Activated naive CD4-positive, alpha-beta T cell treated with Interleukin-2 at 50 U/mL for 16 hours (primary cell): ENCODE results near the gene COMP.

ENCODE experiments used
- DNase-seq: peaks from one replicate; pipeline ENCODE4 v3.0.0-alpha.2; 2020

Gene COMP

DNA sequence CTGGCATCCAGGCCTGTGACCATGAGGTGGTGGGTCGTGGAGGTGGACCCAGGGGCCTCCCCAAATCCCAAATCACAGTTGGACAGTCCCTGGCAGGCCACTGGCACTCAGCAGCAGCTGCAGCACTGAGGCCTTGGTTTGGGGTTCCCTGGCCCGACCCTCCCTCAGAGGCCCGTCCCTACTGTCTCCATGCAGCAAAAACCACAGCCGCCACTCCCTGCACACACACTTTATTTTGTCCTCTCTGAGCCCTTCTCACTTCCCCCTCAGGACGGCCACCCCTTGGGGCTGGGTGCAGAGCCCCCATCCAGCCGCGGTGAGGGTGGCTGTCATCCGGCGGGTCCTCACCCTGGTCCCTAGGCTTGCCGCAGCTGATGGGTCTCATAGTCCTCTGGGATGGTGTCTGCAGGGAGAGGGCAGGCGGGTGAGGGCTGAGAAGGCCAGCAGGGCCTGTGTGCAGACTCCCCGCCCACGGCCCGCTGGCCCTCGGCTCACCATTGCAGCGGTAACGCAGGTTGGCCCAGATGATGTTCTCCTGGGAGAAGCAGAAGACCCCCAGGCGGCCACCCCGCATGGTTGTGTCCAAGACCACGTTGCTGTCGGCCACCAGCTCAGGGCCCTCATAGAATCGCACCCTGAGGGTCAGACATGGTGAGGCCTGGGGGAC is 8.4 kb downstream of the COMP start:
- no peak for DNase-seq

DNA sequence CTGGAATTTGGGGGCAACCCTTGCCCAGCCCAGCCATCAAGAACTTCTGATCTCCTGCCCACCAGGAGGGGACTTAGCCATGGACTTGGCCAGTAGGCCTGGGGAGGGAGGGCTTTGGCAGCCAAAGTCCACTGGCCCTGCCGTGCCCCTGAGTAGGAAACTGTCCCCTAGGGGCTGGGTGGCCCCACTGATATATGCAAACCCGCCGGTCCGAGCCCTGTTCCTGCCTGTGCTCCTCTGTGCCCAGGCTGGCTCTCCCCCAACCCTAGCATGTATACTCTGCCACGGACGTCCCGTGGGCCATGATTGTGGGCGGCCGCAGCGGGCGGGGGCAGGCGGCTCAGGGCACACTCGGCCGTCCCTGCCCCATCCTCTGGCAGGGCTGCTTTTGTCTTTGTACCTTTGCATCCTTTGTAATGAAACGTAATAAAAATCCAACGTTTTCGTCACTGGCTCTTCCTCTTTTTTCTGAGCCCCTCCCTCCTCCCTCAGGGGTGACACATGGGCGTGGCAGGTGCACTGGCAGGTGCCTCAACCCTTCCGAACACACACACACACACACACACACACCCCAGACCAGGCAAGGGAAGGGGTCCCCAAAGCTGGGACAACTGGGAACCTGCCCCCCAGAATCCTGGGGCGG is 9.1 kb downstream of the COMP start:
- no peak for DNase-seq

DNA sequence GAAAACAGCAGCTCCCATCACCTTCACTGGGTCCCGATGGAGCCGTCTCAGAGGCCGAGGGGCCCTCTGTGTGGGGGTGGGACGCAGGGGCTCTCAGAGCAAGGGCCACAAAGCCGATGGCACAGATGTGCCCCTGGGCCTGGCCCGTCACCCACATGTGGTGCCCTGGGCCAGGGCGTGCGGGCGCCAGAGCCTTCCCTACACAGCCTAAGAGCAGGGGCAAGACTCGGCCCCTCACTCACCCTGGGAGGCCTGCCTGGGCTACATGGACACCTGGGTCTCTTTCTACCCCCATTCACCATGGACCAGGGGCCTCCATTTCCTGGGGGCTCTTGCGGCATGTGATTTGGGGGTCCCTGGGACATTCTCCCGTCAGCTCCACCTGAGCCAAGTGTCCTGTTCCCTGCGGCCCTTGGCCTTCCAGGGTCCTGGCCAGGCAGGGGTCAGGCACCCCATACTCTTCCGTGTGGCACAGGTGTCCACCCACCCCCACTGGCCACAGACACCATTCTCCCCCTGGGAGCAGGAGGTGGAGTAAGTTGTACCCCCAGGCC is 10.0 kb downstream of the COMP start:
- no peak for DNase-seq

DNA sequence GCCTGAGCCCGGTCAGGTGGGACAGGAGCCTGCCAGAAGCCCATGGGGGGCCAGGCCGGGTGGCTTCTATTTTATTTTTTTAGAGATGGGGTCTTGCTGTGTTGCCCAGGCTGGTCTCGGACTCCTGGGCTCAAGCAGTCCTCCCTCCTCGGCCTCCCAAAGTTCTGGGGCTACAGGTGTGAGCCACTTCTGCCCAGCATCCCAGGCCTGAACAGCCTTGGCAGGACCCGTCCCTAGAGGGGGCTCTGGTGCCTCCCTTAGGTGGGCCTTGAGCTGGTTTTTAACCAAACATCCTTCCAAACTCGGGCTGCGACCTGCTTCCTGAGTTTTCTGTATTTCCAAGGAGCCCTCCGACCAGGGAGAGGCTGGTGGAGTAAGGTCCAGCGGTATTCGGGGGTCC is 10.5 kb downstream of the COMP start:
- DNase-seq: no peak

DNA sequence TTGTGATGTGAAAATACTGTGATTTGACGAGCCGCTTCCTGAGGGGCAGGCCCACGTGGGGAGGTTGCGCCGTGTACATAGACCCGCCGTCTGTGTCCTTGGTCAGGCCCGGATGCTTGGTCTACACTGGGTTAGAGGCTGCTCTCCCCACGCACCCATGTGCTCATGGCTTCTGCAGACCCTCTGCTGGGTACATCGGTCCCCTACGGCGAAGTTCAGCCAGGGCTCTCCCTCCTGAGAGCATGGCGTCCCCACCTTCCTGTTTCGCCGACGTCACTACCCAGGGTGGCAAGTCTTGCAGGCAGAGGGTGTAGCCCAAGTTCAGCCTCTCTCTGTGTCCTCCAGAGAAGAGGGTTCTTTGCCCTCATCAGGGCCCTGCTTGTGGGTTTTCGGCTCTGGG is 11.0 kb downstream of the COMP start:
- DNase-seq: no peak

DNA sequence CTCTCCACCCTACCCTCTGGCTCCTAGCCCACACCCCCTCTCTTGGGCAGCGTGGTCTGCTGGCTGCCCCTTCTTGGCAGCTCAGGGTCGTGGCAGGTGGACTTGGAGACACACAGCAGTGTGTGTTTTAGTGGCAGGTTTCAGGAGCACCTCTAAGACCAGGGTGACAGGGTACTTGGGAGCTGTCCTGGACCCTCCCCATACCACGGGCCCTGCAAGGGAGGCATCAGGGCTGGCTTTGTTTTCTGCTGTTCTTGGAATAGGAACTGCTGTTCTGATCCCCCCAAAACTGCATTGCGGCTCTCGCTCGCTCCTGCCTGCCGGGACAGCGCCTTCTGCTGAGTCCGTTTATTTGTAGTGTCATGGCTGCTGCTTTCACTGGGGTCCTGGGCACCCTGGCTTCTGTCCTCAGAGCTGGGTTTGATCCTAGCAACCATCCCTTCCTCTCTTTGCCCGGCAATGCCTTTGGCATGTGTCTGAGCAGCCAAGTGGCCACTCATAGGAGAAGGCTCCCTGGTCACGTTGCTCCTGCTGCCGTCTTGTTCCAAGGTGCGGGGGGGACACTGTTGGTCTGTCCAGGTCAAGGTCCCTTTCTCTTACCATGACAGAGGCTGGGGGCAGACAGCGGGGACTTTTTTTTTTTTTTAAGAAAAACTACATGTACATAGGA is 12.1 kb downstream of the COMP start:
- DNase-seq: no peak

DNA sequence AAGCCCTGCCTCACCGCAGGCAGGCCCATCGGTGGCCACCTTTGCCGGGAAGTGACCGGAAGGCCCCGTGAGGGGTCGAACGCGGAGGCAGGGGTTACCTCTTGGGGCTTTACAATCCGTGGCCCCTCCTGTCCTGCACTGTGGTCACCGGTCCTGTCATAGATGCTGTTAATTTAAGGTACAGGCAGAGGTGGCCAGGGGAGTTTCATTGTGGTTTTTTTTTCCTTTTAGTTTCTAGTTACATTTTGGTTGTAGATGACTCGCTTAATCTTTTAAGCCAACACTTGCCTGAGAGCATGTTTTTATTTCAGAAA is 13.1 kb downstream of the COMP start:
- DNase-seq: no peak

DNA sequence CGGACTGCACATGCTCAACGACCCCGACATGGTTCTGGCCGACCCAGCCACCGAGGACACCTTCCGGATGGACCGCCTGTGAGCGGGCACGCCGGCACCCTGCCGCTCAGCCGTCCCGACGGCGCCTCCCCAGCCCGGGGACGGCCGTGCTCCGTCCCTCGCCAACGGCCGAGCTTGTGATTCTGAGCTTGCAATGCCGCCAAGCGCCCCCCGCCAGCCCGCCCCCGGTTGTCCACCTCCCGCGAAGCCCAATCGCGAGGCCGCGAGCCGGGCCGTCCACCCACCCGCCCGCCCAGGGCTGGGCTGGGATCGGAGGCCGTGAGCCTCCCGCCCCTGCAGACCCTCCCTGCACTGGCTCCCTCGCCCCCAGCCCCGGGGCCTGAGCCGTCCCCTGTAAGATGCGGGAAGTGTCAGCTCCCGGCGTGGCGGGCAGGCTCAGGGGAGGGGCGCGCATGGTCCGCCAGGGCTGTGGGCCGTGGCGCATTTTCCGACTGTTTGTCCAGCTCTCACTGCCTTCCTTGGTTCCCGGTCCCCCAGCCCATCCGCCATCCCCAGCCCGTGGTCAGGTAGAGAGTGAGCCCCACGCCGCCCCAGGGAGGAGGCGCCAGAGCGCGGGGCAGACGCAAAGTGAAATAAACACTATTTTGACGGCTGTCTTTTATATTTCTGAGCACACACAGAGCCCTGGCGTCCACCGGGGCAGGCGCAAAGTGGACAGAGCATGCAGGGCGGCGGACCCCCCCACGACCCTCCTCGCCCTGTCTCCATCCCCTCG is 13.6 kb downstream of the COMP start:
- no peak for DNase-seq

DNA sequence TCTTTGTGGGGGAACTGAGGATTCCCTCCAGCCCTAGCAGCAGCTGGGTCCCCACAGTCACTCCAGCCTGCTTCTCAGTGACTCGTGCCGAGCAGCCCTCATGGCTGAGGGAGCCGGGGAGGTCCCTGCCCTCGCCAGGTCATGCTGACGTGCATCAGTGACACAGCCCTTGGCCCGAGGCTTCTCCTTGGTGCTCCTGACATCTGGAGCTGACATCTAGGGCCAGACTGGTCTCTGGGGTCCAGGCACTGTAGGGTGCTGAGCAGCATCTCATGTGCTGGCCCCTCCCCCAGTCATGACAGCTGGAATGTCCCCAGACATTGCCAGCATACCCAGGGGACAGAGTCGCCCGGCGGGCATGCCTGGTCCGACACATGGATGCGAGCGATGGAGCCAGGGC is 14.4 kb downstream of the COMP start:
- no peak for DNase-seq

DNA sequence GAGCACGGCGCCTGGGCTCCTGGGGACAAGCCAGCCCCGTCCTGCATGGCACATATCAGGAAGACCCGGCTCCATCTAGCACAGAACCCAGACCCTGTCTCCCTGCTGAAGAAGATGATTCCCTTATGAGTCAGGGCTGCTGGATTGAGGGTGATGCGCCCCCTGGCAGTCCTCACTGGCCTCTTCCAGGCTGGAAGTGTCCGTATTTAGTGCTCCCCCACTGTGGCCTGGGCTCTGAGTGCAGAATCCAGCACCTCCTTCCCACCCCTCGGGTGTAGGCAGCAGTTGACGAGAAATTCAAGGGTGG is 14.9 kb downstream of the COMP start:
- no peak for DNase-seq

DNA sequence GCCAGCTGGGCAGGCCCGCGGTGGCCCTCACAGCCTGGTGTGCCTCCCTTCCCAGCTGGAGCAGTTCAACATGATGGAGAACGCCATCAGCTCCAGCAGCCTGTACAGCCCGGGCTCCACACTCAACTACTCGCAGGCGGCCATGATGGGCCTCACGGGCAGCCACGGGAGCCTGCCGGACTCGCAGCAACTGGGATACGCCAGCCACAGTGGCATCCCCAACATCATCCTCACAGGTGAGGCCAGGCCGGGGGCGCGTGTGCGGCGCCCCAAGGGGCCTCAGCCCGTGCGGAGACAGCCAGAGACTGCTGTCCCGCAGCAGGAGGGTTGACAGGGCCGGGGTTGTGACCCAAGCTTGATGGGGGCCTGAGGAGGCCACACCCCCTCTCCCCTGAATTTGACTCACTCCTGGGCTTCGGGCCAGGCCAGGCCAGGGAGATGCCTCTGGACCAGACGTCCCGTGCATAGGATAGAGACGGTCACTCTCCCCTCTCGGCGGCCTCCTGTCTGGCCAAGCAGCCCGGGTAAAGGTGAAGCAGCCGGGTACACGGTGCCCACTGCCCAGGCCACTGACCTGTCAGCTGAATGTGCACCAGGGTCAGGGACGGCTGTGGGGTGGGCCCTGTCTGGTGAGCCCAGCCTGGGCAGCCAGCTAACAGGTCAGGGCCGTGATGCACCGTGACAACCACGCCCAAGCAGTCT is 15.4 kb downstream of the COMP start:
- DNase-seq: no peak

DNA sequence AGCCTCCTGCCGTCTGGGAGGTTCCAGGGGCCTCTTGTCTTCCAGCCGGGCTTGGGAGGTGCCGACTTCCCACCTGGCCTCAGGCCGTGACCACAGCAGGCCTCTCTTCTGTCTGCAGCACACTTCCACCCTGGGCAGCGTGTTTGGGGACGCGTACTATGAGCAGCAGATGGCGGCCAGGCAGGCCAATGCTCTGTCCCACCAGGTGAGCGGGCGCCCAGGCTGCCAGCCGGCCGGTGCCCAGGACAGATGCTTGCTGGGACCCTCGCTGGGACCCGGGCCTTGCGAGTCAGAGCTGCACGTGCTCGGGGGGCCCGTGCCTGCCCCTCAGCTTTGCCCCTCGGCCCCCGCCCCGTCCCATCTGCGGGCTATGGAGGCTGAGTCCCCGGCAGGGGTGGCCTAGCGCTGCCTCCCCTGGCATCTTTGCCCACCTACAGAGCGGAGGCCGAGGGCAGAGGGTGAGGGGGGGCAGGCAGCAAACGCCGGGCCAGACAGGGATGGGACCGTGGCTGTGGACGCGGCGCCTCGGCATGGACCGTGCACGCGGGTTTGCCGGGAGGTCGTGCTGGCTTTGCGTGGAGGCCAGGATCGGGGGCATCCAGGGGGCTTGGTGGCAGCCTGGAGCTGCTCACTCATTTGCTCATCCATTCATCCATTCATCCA is 16.2 kb downstream of the COMP start:
- DNase-seq: no peak

DNA sequence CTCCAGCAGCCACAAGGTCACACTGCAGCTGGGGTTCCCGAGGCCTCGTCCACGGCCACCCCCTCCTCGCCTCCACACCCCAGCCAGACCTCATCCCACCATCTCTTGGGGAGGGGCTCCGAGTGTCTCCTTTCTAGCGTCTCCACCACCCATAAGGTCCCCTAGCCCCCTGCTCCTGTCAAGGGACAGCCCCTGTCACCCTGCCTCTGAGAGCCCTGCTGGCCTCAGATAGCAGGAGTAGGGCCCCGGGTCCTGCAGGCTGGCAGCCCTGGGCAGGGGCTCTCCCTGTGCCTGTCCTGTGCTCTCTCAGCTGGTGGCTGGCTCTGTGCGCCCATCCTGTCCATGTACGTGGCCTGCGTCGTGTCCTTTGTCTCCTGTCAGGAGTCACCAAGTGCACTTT is 17.0 kb downstream of the COMP start:
- no peak for DNase-seq

DNA sequence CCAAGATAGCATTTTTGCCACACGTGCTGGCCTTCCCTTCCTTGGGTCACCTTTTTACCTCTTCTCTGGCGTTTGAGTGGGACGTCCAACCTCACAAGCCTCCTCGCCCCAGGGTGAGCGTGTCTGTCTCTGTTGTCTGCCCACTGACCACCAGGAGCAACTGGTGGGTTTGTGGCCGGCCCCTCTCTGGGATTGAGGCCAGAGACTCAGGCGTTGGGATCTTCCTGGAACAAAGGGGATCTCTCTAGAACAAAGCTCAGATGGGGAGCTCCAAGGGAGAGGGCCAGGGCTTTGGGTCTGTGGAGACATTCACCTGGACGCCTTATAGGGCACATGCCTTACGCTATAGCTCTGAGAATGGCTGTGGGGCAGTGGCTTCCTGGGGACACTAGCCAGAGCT is 17.4 kb downstream of the COMP start:
- DNase-seq: no peak

DNA sequence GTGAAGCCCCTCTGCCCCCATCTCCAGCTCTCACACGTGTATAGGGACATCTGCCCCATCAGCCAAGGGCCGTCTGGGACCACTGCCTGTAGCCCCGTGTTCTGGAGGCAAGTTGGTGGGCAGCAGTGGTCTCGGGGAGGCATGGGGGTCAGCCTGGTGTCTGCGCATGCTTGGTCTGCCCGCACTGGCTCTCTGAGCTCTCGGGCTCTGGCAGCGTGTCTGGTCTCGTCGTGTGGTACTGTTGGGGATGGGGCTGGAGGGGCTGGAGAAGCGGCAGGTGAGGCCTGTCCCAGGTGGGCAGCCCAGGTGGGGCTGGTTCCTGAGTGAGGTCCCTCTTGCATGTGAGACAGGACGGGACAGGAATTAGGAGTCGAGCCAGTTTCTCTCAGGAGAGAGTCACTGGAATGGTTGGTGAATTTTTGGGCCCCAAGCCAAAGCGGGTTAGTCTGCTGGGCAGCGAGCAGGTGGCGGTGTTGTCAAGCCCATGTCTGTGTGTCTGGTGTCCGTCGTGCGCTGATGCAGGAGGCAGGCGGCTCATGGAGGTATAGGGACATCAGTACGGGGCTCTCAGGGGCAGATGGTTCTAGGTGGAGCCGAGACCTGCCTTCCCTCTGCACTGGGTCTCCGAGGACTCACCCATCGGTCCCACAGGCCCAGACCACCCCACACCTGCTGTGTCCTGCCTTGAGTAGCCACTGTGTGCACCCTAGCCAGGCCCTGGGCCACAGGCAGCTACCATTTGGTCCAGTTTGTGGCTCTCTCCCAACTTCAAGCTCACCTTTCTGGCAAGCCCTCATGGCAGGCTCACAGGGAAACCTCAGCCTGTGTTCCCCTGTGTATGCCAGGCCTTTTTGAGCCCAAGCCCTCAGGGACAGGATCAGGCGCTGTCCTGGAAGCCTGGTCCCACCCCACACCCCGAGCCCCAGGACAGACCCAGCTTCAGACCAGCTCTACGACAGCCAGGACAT is 18.2 kb downstream of the COMP start:
- DNase-seq: no peak

DNA sequence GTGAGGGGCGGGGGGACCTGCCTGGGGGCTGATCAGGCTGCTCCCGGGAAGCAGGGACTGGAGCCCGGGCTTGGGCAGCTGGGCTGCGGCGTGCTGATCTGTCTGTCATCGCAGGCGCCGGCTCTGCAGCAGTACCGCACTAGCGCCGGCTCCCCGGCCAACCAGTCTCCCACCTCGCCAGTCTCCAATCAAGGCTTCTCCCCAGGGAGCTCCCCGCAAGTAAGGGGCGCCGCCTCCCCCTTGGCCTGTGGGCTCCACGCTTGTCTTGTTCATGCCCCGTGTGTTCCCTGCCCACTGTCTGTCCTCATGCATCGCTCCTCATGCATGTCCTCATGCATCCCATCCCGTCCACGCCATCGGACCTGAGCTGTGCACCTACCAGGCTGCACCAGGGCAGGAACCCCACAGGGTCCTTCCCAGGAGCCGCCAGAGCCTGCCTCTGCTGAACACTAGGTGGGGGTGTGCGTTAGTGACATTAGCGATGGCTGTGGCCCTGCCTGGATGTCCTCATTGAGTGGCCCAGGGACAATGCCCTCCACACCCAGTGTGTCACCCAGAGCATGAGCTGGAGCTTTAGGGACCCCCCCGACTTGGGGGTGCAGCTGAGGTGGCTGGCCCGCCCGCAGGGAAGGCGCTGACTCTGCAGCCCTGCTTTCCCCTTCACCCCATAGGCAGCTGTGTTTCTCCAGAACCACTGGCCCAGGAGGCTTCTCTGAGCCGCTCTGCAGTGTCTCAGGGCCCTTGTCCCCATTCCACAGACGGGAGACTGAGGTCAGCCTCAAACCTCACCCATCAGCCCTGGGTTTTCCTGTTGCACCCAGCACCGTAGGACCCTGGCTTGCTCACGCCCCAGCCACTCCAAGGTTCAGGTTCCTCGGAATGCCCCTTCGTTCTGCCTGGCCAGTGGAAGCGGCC is 19.5 kb downstream of the COMP start:
- DNase-seq: no peak

DNA sequence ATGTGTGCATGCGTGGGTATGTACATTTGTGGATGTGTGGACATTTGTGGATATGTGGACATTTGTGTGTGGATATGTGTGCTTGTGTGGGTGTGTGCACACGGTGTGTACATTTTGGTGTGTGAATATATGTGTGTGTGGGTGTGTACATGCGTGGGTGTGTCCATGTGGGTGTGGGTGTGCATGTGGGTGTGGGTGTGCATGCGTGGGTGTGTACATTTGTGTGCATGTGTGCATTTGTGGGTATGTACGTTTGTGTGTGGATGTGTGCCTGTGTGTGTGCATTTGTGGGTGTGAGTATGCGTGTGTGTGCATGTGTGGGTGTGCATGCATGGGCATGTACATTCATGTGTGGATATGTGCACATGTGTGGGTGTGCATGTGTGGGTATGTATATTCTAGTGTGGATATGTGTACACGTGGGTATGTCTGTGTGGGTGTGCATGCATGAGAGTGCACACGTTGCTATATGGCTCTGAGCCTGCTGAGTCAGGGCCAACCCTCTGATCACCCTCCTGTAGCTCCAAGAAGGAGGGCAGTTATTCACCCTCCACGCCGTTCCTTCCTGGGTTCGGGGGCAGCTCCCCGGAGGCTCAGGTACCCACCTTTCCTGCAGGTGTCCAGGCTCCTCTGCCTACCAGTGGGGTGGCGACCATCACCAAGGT is 20.3 kb downstream of the COMP start:
- no peak for DNase-seq

DNA sequence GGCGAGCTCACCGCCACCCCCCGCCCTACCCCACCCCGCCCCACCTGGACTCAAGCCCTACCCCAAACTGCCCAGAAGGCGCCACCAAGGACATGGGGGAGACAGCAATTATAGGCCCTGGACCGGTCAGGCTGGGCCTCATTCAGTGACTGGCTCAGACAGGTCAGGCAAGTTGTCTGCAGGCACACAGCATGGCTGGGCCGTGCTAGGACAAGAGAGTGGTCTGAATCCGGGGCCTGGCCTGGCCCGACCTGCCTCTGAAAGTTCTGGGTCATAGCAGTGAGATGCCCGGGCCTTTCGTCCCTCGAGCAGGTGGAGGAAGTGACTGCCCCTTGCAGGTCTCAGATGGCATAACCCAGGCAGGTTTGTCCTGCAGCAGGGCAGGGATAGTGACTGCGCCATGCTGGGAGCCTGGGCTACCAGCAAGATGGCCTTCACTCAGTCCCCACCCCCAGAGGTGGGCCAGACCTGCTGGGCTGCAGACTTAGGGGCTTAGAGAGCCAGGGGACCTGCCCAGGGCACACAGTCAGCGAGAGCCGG is 21.0 kb downstream of the COMP start:
- DNase-seq: no peak
